Measurements from ENCODE around the gene GALNT10.

The GALNT10 gene

DNA sequence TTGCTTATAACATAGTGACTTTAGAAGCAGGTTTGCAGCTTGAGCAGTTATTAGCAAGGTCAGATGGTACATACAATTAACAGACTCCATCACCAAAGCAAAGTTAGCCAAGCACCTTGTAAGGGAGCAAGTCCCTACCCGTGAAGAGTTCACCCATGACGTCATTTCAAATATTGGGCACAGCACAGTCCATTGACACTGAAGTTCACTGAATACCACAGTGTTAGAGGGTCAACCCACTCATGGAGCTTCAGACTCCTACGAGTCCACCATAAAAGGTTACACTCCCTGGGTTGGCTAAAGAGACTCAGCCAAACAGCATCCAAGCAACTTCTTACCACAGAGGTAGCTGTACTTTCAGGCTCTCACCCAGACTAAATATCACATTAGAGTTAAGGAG, 77.5 kb downstream of the GALNT10 start:
- DNase-seq: no peak

DNA sequence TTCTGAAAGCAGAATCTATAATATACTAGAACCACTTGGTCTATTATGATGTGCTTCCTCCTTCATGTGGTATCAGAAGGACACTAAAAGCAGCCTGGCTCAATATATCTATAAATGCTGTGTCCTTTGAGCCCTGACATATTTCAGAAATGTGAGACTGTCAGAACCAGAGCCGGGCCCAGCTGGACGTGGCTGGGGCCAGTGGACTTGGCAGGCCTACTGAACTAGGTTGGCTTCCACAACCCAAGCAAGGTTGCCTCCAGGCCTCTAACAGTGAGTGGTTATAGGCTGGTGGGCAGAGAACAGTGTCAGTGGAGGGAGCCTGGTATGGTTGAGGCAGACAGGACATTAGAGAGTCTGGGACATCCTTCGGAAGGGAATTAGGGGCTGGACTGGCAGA, 78.9 kb downstream of the GALNT10 start:
- DNase-seq: no peak

DNA sequence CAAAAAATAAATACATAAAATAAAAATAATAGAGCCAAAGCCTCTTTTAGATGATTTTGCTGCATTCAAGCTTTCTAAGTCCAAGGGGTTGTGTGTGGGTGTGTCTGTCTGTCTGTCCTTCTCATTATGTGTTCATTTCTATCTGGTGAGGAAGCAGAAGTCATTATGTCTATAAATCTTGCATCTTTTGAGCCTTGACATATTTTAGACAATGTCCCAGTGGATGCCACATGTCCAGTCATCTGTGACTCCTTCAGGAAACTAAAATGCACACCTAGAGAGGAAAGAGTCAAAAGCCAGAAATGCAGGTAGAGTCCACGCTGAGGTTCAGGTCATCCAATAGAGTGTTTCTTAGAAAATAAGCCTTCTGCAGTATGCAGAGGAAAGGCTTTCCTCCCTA, 80.9 kb downstream of the GALNT10 start:
- no peak for DNase-seq

DNA sequence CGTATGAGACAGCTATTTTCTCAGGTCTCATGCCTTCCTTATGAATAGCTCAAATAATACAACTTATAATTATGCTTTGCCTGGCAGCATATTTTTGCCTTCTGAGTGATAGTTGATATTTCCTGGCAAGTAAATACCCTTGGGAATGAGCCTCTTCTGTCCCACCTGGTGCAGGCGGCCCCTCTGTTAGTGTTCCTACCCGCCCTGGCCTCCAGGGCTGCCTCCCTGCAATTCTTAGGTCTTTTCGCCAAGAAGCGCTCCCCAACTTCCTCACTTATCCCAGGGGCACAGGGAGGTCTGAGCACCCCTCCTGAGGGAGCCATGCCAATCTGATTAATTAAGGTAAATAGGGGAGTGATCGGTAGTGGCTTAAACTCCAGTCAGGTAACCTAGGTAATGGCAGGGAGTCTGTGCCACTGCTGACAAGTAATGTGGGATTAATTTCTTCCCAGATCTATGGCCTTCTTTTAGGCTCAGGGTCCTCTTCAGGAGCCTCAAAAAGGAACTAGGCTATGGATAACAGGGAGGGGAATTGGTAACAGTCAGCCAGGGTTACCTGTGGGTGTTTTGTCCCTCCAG, 81.5 kb downstream of the GALNT10 start:
- no peak for DNase-seq

DNA sequence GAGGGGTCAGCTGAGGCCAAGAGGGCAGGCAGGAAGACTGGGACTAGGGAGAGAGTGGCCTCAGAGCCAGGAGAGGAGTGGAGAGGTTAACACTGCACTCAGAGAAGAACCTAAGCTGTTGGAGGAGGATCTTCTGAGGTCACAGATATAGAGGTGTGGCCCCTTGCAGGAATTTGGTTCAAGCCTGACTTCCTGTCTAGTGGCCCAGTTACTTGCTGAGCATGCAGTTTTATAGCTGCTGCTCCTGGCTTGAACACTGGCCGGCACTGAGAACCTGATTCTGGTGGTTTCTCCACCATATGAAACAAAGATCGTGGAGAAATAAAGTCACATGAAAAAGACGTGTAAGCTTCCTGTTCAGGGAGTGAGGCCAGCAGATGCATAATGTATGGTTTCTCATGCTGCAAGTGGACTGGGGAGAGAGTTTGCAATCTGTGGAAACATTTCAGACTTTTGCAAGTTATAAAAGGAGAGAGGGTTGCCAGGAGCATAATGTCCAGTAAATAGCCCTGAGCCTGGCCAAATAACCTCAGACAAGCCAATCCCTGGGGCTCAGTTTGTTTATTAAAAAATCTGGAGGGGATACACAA, 82.6 kb downstream of the GALNT10 start:
- DNase-seq: no peak

DNA sequence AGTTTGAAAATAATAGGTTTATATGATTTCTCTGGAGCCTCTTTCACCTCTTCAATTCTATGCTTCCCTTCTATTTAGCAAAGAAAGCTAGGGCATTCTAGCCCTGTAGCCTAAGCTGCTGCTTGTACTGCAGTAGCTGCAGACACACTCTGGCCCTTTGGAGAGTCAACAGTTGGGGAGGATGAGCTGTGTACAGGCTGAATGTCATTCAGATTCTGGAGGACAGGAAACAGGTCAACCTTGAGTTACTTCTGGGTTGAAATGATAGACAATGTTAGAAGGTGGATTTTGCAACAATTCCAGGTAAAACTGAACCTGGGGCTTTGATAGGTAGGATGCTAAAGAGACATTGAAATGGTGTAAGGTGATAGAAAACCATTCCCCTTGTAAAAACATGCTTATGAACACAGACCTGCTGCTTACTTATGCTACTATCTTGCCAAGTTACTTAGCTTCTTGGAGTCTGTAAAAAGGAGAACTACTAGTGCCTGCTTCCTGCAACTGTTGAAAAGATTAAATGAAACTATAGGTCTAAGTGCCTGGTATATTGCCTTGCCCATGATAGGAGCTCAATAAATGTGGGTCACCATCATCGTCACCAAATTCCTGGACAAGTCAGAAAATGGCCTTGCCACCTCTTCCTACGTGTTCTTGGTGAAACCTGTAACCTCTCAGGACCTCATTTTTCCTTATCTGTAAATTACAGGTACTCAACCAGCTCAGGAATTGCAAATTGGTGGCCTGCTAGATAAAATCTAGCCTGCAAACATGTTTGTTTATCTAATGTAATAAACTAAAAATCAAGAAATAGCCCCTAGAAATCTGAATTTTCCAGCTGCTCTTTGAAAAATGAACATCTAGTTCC, 83.7 kb downstream of the GALNT10 start:
- no peak for DNase-seq

DNA sequence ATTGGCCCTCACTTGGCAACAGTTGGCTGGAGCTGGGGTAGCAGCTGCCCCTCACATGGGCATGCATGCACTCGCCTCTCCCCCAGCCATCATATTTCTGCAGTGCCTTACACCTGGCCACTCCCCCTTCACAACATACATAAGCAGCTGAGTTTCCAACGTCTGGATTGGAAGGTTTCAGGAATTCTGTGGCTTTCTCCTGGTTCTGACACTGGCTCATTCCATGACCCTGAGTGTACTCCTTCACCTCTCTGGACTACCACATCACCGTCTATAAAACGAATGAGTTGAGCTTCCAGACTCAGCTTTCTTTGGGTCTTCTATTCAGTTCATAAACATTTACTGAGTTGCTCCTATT, 84.3 kb downstream of the GALNT10 start:
- no peak for DNase-seq

DNA sequence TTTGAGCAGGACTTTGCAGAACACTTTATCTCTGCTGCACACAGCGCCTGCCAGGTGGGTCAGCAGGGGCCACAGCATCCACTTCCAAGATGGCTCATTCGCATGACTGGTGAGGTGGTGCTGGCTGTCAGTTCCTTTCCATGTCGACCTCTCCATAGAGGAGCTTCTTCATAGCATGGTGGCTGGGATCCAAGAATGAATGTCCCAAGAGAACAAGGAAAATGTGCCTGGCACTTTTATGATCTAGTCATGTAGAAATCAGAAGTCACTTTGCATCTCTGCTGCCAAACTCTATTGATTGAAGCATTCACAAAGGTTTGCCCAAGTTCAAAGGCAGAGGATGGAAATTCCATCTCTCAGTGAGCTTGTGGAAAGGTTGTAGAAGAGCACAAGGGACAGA, 85.0 kb downstream of the GALNT10 start:
- no peak for DNase-seq

DNA sequence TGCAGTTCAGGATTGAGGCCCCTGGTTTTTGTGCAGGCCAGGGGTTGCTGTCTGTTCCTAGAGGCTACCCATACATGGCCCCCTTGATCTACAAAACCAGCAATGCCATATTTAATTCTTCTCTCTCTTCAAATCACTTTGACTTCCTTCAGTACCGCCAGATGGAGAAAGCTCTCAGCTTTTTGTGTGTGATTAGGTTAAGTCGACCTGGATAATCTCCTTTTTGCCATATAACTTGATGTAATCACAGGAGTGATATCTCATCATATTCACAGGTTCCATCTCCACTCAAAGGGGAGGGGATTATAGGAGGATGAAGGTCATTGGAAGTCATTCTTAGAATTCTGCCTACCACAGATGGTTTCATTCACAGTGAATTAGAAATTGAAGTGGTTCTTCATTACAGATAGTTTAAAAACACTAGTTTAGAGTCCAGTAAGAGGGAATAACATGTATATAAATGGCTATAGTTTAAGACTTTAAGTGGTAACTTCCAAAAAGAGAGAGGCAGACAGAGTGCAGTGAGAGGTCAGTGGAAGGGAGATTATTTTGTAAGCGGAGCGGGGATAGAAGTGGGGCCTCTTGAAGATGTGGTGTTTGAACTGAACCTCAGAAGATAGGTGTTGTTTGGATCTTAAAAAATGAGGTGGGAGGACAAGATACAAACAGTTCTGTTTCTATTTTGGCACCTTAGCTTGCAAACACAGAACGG, 85.9 kb downstream of the GALNT10 start:
- no peak for DNase-seq

DNA sequence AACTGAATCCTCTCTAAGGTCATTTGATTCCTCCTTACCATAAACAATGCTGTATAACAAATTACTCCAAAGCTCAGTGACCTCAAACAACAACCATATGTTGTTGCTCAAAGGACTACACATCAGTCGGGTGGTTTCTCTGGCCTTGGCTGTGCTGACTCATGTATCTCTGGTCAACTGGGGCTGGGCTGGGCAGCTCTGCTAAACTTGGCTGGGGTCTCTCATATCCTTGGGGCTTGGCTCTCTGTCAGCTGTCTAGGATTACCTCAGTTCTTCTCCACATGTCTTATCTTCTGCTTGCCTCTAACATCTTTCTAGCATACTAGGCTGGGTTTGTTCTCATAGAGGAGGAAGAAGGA, 86.4 kb downstream of the GALNT10 start:
- DNase-seq: no peak

DNA sequence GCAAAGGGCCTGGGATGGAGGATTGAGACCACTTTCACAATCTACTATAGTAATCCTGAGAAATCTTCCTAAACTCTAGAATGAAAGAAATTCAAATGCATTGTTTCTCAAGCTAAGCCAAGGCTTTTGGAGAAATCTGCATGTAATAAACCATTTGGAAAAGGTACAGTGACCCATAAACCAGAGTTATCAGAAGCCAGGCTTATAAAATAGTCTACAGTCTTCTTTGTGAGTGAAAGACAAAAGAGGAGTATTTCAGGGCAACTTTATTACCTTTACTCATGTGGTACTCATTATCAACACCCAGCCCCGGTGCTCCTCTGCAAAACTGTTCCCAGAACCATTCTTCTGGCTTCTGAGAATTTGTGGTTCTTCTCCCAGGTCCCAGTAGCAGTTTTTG, 87.0 kb downstream of the GALNT10 start:
- DNase-seq: no peak

DNA sequence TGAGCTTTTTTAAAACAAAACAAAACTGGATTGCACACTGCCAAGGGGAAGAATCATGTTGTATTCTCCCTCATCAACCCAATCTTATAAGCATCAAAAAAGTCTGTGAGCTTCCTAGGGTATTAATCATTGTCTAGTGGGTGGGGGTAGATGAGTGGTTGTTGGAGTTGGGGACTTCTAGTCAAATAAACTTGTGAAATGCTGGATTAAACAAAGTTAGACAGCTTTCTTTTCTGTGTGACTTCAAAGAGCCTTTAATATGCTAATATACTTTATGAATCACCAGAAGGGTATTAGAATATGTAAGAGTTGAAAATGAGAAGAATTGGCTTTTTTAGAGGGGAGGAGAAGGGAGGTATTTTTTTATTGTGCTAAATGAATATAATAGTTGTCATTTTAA, 87.7 kb downstream of the GALNT10 start:
- DNase-seq: no peak

DNA sequence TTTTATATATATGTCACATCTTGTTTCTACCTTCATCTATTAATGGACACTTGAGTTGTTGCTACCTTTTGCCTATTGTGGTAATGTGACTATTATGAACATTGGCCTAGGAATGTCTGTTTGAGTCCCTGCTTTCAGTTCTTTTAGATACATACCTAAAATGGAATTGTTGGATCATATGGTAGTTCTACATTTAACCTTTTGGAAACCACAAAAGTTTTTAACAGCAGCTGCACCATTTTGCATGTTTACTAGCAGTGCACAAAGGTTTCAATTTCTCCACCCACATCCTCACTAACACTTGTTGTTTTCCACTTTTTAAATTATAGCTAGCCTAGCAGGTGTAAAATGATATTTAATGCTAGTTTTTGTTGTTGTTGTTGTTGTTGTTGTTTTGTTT, 88.4 kb downstream of the GALNT10 start:
- no peak for DNase-seq

DNA sequence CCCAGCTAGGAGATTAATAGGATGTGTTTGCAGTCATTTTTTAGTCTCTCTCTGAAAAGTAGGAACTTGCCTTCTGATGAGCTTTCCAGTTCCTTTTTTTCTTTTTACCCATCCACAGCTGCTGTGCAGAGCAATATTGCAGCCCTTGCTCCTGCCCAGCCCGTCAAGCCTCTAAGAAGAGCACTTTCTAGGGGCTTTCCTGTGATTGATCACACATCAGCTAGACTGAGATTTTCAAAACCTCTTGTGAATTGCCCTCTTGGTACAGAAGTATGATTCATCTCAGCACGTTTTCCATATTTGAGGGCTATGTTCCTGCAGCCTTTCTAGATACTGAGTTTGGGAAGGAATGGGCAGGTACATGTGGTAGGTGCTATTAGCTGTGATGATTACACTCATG, 93.9 kb downstream of the GALNT10 start:
- no peak for DNase-seq

DNA sequence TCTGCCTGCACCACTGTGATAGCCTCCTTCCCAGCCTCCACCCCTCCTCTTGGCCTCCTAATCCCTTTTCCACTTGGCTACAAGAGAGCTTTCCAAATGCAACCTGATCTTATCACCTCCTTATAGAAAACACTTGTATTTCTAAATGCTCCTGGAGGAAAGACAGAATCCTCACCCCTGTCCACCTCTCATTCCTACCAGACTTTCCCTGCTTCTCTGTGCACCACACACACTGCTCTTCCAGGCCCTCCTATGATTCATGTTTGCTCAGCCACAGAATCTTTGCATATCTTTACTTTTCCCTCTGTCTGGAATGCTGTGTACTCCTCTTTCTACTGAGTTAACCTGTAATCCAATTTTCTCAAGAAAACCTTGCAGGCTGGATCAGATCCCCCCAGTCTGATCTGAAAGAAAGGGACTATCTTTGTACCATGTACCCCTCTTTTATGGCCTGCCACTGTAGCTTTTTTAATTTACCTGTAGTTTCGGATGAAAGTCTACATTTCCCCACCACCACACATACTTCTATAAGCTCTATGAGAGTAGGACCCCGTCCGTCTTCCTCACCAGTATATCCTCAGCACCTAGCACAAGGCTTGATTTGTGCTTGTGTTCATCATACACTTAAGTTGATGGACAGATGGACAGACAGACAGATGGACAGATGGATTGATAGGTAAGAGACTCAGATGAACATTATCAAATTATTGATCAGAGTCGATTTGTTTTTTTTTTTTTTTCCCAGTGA, 95.3 kb downstream of the GALNT10 start:
- DNase-seq: no peak

DNA sequence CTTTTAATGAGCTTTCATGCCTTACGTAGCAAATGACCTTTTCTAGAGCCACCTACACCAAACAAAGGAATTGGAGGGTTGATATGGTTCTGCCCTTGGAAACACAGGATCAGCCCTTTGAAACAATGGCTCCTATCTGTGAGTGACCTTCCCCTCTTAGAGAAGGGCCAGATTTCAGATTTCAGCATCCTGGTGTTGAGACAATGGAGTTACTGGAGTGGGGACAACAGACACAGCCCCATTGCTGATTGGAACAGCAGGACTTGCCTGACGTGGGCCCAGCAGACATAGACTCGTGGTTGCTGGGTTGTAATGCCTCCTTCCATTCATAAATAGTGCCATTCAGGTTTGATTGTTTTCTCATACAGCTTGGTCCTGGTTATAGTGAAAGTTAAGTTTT, 96.0 kb downstream of the GALNT10 start:
- no peak for DNase-seq

DNA sequence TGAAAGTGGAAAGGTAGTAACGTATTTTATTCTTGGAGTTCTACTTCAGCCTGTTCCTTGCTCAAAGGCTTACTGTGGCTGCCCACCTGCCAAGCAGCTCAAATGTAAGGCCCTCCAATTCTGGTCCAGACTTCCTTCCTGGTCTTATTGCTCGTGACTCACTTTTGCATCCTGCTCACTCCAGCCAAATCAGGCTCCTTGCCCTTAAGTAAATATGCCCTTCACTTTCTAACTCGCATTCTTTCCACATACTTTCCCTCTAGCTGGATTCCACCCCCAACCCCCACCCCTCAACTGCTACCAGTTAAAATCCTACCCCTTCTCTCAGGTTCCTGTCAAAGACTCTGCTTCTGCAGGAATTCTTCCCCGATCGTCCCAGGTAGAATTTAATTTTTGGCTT, 96.6 kb downstream of the GALNT10 start:
- DNase-seq: no peak

DNA sequence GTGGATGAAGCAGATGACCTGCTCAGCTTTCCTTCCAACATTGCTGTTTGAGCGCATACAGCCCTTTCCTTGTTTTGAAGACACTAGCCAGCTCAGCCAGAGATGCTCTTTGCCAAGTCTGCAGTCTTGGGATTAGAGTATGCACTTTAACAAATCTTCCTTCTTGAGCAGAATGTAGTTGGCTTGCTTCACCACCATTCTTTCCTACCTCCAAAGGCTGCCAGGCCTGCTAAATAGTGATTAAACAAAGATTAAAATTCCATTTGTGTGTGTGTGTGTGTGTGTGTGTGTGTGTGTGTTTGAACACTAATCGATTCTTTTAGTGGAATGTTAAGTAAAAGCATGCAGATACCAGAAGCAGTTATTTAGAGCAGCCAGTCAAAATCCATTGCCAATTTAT, 97.6 kb downstream of the GALNT10 start:
- no peak for DNase-seq

DNA sequence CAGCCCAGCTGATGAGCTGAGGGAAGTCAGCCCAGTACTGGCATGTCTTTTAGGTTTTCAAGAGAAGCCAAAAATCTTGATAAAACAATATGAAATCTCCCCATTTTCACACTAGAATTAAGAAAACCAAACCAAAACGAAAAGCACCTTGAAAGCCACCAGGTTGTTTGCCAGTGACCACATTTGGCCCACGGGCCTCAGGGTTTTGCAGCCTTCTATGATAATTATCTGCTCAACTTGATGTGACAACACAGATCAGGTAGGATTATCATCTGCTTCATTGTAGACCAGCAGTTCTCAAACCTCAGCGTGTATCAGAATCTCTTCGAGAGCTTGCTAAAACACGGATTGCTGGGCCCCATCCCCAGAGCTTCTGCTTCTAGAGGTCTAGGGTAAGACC, 101.4 kb downstream of the GALNT10 start:
- DNase-seq: no peak

DNA sequence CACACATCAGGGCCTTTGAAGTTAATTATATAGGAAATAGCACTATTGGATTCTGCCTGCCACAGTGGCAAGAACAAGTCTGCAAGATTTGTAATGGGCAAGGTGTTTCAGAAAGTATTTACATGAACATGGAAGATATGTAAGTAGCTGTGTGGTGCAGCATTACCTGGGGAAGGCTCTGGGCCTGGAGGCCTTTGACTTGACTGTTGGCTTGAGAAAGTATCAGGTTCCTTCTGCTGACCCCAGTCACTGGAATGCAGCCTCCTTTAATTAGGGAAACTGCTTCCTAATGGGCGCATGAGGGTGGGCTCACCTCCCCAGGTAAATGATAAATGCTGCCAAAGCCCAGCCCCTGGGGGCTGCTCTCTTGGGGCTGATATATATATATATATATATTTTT, 102.7 kb downstream of the GALNT10 start:
- DNase-seq: no peak

DNA sequence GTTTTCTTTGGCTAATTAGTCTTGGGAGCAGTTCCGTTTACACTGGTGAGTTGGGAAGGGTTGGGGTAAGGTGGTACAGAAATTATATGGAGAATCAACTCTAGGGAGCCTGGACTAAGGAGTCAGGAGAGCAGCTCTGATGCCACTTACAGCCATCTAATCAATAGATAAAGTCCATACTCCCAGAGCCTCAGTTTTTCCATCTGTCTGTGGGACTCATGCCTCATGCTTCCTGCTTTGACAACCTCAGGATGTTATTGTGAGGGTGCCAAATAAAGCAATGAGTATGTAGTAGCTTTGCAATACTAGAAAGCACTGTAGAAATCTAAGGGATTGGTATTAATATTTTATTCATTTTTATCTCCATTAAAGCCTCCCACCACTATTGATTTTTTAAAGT, 105.0 kb downstream of the GALNT10 start:
- DNase-seq: no peak

DNA sequence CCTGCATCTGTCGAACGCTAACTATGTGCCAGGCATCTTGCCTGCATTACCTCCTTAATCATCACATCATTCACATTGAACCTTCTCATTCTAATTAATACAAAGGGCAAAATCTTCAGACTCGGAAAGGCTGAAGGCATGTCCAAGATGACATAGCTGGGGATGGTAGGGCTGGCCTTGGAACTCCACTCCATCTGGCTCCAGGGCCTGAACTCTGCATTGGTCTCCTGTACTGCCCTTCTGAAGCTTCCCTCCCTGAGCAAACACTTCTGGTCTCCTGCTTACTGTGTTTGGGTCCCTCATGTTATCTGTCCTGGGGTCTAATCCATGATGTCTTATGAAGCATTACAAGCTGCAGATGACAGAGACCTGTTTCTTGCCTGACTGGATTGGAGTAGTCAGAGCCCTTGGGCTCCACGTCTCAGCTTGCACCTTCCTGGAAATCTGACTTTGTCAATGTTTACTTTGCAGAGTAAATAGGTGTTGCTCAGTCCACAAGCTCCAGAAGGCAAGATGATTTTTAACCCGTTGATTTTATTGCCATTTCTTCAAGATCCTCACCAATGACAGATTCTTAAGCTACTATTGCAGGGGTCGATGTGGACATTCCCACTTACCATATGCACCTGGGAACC, 106.1 kb downstream of the GALNT10 start:
- DNase-seq: no peak

DNA sequence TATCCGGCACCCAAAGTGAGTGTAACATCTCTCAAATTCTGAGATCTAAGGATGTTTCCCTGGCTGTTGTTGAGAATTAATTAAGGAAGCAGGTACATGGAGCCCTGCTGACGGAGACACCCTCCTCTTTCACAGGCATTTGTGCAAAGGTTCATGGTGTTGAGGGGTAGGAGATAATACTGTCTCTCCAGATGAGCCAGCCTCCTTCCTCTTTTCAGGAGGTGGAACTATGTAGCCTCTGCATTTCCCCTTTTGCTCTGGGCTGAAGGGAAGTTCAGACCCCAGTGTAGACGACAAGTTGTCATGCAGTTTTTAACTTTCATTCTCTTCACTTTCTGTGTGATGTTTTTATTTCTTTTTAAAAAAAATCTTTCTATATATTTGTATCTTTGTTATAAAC, 107.5 kb downstream of the GALNT10 start:
- no peak for DNase-seq
